Brain microvascular endothelial cell (primary cell): ENCODE measurements around the gene TTYH3.

Experiments
- DNase-seq: peaks from one replicate; pipeline ENCODE4 v3.0.0-alpha.2; 2020
- H3K27ac ChIP-seq: fragments of 250-450 bp; sonication (Bioruptor Pico); 2 replicates; pipeline ENCODE4 v1.5.1; 2020; ENCODE audit warnings: mild to moderate bottlenecking, moderate library complexity
- H3K27me3 ChIP-seq: fragments of 250-450 bp; sonication (Bioruptor Pico); replicated peaks from 2 replicates; pipeline ENCODE4 v1.5.1; 2020; ENCODE audit warnings: mild to moderate bottlenecking
- H3K36me3 ChIP-seq: fragments of 250-450 bp; sonication (Bioruptor Pico); replicated peaks from 2 replicates; pipeline ENCODE4 v1.5.1; 2020; ENCODE audit warnings: mild to moderate bottlenecking
- H3K4me3 ChIP-seq: 2 replicates; pipeline ENCODE4 v1.5.1; 2011; ENCODE audit warnings: low read depth, mild to moderate bottlenecking, control low read depth, low read length, moderate library complexity
- CTCF ChIP-seq: IDR thresholded peaks from 2 replicates; pipeline ENCODE4 v1.5.1; 2011; ENCODE audit warnings: low read depth, mild to moderate bottlenecking, moderate library complexity, low read length, control low read depth, inconsistent platforms; ENCODE audit errors: missing control alignments
- in situ Hi-C: cut with HindIII; loops from 2 replicates; pipeline ENCODE4 v1.10.0; 2017; ENCODE audit warnings: low sequenced_read_pairs, low pct_ligation_motif_present

The TTYH3 gene

DNA sequence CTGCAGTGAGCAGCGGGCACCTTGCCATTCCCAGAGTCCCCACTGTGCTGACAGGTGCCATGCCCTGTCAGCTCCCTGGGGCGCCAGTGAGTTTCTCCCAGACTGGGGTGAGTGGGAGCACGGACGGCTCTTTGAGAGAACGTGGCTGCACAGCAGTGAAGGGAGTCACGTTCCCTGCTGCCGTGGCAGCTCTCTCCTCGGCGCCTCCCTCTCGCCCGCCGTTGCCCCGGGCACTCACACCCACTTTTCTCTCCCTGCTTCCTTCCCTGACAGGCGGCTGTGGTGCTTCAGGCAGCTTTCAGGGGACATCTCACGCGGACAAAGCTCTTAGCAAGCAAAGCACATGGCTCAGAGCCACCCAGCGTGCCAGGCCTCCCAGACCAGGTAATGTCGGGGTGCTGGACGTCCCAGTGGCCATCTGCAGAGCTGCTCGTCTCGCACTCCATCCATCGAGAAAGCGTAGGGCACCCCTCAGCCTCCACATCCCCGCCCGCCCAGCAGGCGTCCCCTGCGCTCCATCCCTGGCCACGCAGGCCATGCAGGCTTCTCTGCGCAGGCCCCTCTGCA, 27.1 kb upstream of the TTYH3 start:
- in situ Hi-C loops = no loop called here
- DNase-seq = no peak
- no peak for TF ChIP-seq CTCF
- Histone ChIP-seq H3K36me3 (peaks cover 2% of the 10 kb centered on the region), H3K27ac (no peak overlapping the region), H3K27me3 (no peaks in the 10 kb centered on the region), H3K4me3 (no peak overlapping the region)

- Histone ChIP-seq H3K27ac (no peak overlapping the region), H3K27me3 (no peaks in the 10 kb centered on the region), H3K4me3 (no peak overlapping the region), H3K36me3 (peaks cover 2% of the 10 kb centered on the region)
- peak; percentile 14 for TF ChIP-seq CTCF
- no peak for DNase-seq
- in situ Hi-C loops = no loop called here
Observed at GRCh38 chr7:2605608-2606538, 25.9 kb upstream of the TTYH3 start.

DNA sequence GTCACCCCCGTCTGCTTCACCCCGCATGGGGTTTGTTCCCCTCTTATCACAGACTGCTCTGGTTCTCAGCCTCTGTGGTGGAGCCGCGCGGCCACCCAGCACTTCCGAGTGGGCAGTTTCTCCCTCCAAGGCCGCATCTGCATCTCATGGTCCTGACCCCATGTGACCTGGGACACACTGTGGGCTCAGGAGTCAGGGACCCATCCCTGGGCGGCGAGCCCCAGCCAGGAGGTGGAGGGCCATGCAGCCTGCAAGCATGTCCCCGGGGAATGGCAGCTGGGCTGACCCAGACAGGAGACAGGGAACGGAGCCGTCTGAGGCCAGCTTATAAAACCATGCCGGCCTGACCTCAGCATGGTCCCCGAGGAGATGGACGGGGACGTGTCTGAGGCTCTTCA, 25.2 kb upstream of the TTYH3 start:
- Histone ChIP-seq H3K27ac (no peak overlapping the region), H3K36me3 (peaks cover under 1% of the 10 kb centered on the region), H3K27me3 (no peaks in the 10 kb centered on the region), H3K4me3 (no peak overlapping the region)
- no peak for TF ChIP-seq CTCF
- in situ Hi-C loops = no loop called here
- DNase-seq = no peak

GRCh38 chr7:2607122-2607922, 24.5 kb upstream of the TTYH3 start:
- Histone ChIP-seq H3K27me3 (no peaks in the 10 kb centered on the region), H3K36me3 (no peaks in the 10 kb centered on the region), H3K4me3 (no peak overlapping the region), H3K27ac (no peak overlapping the region)
- in situ Hi-C loops = no loop called here
- DNase-seq = no peak
- no peak for TF ChIP-seq CTCF

GRCh38 chr7:2607923-2608904, 23.6 kb upstream of the TTYH3 start:
- in situ Hi-C loops = no loop called here
- Histone ChIP-seq H3K4me3 (no peak overlapping the region), H3K27me3 (no peaks in the 10 kb centered on the region), H3K36me3 (no peaks in the 10 kb centered on the region), H3K27ac (no peak overlapping the region)
- TF ChIP-seq CTCF = no peak
- no peak for DNase-seq
